Psoas muscle (tissue), 8 donors: Measurements from ENCODE around the gene ICAM3. TPM values are rescaled to one million over a fixed set of nuclear protein-coding genes. Genes with fewer than 3 reads are reported as not detected.
"Not testable (repeated sequence)": the region's sequence is repeated elsewhere in the genome, so short reads cannot be mapped to it uniquely, and the experiment has no call there.

ENCODE experiments used
- ATAC-seq, 4 donors: fragments of 200-7000 bp; cut with Tn5 transposase; one replicate each; pipeline ENCODE4 v1.9.1; 2020; ENCODE audit warnings: moderate library complexity in 3 of 4, mild to moderate bottlenecking in 2 of 4
- DNase-seq, 2 donors: peaks; one replicate each; pipeline ENCODE4 v3.0.0-alpha.2; 2020
- H3K27ac ChIP-seq: fragments of 200-600 bp; one replicate; pipeline ENCODE4 v1.8.0; 2022
- H3K27me3 ChIP-seq, 3 donors: fragments of 200-600 bp in 1 of 3; one replicate each; pipeline versions ENCODE4 v1.6.1 to v1.8.0; 2013 to 2022; ENCODE audit warnings: low read length in 2 of 3, mild to moderate bottlenecking in 2 of 3, moderate library complexity in 1 of 3; ENCODE audit not compliant: insufficient read depth in 3 of 3
- H3K36me3 ChIP-seq, 2 donors: fragments of 200-600 bp in 1 of 2; one replicate each; pipeline versions ENCODE4 v1.6.1 to v1.8.0; 2013 to 2022; ENCODE audit warnings: low read depth in 1 of 2, mild to moderate bottlenecking in 1 of 2, moderate library complexity in 1 of 2; ENCODE audit not compliant: insufficient read depth in 1 of 2
- H3K4me1 ChIP-seq: fragments of 200-600 bp; one replicate; pipeline ENCODE4 v1.8.0; 2022
- H3K4me3 ChIP-seq: fragments of 200-600 bp; one replicate; pipeline ENCODE4 v1.8.0; 2022; ENCODE audit warnings: mild to moderate bottlenecking
- H3K9me3 ChIP-seq: fragments of 200-600 bp; one replicate; pipeline ENCODE4 v1.8.0; 2022
- WGBS, 3 donors: extraction: QIAGEN DNeasy Blood & Tissue Kit; methylation state at CpG; one replicate each; pipeline versions ENCODE4 v1.1.6 to v1.1.7; 2013; 5-methylcytosine and 5-hydroxymethylcytosine counted together
- intact Hi-C, 2 donors: fragments of 100-400 bp; cut with DNase I; formaldehyde crosslinking; loops; one replicate each; pipeline versions ENCODE4 v1.11.0 to v1.14.2; 2022
- polyA plus RNA-seq, 3 donors: library from polyadenylated mRNA; stranded (reverse); fragments of 200-250 nt; gene quantifications; one replicate each; pipeline ENCODE4 v1.2.3, GENCODE V29; 2013
- total RNA-seq, 4 donors: library from RNA; stranded (reverse); fragmentation: NEBNext Ultra II Directional in 2 of 4; extraction: Animal tissue kit (Norgen Biotek cat#: 25700) in 2 of 4; gene quantifications; one replicate each; pipeline versions ENCODE4 v1.2.1 to v1.2.4, GENCODE V29; 2021 to 2023
- TF ChIP-seq, protein P1 (sequence below): fragments of 200-600 bp; IDR thresholded peaks from one replicate; pipeline ENCODE4 v1.8.0; 2022; ENCODE audit warnings: antibody characterized with exemption
- donor health status: healthy with polysubstance abuse.
- donor health status: DM: no; HTN: no; CAD: no; lungs with moderate emphysema.
- donor health status: Bipolar disorder and iron deficiency.
- donor health status: healthy.
- donor health status: DM: yes; HTN: yes; CAD: no.
- donor health status: DM: no; HTN: no; CAD: no.
- donor health status: DM: no; HTN: no; CAD: no.
- donor health status: DM: yes; HTN: yes; CAD: no.

ICAM3 gene
- total and polyA plus RNA-seq, 7 donors, result 6.4 to 10.1 (median 8.4) TPM

DNA sequence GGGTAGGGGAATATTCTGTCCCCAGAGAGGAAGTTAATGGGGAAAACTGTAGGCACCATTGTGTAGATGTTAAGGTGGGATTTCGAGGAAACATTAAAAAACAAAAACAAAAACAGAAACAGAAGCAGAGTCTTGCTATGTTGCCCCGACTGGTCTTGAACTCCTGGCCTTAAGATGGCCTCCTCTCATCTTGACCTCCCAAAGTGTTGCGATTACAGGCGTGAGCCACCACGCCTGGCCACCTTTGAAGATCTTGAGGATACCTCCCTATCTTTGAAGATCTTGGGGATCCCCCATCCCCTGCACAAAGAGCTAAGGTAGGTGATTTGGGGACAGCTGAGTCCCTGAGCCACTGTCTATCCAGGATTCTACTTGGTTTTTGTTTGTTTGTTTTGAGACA, 553 bp upstream of the ICAM3 start:
- Histone ChIP-seq H3K27me3 (no peaks in the 10 kb centered on the region), H3K36me3 (no peaks in the 10 kb centered on the region), H3K4me3 (no peak overlapping the region), H3K9me3 (no peaks in the 10 kb centered on the region), H3K27ac (no peak overlapping the region), H3K4me1 (no peaks in the 10 kb centered on the region)
- DNase-seq (no peak), ATAC-seq (no peak)
- TF ChIP-seq, protein P1, sequence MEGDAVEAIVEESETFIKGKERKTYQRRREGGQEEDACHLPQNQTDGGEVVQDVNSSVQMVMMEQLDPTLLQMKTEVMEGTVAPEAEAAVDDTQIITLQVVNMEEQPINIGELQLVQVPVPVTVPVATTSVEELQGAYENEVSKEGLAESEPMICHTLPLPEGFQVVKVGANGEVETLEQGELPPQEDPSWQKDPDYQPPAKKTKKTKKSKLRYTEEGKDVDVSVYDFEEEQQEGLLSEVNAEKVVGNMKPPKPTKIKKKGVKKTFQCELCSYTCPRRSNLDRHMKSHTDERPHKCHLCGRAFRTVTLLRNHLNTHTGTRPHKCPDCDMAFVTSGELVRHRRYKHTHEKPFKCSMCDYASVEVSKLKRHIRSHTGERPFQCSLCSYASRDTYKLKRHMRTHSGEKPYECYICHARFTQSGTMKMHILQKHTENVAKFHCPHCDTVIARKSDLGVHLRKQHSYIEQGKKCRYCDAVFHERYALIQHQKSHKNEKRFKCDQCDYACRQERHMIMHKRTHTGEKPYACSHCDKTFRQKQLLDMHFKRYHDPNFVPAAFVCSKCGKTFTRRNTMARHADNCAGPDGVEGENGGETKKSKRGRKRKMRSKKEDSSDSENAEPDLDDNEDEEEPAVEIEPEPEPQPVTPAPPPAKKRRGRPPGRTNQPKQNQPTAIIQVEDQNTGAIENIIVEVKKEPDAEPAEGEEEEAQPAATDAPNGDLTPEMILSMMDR, result no peak
- intact Hi-C loops, result loop anchor here in 1 of 2 donors (10.0 kb wide), 1 partner anchor 505 kb away; the partner anchor contains the start of gene PIN1
- 87 to 92% (median 88%) methylated on average over 5 of the region's 5 CpGs for WGBS, 3 donors

DNA sequence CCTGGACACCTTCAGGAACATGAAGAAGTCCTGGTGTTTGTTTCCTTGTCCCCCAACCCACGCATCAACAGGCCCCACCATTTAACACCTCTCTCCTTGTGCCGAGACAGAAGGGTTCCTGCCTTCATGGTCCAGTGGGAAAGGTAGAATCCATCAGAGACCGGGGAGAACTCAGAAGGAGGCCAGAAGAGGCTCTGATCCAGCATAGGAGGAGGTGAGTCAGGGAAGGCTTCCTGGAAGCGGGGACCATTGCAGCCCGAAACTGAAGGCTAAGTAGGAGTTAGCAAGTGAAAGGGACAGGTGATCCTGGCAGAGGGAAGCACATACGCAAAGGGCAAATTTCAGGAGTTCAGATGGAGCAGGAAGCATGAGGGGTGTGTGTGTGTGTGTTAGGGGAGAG, 484 bp downstream of the ICAM3 start:
- intact Hi-C loops, result loop anchor here in 1 of 2 donors (10.0 kb wide), 1 partner anchor 504 kb away; the partner anchor contains the start of gene PIN1
- H3K27ac ChIP-seq, result no peak overlapping the region

DNA sequence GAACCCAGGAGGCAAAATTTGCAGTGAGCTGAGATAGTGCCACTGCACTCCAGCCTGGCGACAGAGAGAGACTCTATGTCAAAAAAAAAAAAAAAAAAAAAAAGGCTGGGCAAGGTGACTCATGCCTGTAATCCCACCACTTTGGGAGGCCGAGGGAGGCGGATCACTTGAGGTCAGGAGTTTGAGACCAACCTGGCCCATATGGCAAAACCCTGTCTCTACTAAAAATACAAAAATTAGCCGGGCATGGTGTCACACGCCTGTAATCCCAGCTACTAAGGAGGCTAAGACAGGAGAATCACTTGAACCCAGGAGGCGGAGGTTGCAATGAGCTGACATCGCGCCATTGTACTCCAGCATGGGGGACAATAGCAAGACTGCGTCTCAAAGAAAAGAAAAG, 2.7 kb downstream of the ICAM3 start:
- not testable (repeated sequence) for H3K27ac ChIP-seq, H3K9me3 ChIP-seq, H3K4me3 ChIP-seq, H3K27me3 ChIP-seq, DNase-seq, H3K36me3 ChIP-seq, H3K4me1 ChIP-seq, ATAC-seq
- intact Hi-C loops, result loop anchor here in 1 of 2 donors (10.0 kb wide), 1 partner anchor 502 kb away; the partner anchor contains the start of gene PIN1
- WGBS, 3 donors, result 90 to 95% (median 92%) methylated on average over 9 of the region's 9 CpGs

More for the DNA sequence above, 484 bp downstream of the ICAM3 start:
- no peak for DNase-seq
- H3K27me3 ChIP-seq, result no peaks in the 10 kb centered on the region
- H3K4me3 ChIP-seq, result no peak overlapping the region
- H3K36me3 ChIP-seq, result no peaks in the 10 kb centered on the region
- no peaks in the 10 kb centered on the region for H3K9me3 ChIP-seq
- ATAC-seq, result no peak
- TF ChIP-seq, protein P1, result no peak
- 76 to 82% (median 77%) methylated on average over 6 of the region's 6 CpGs for WGBS, 3 donors
- H3K4me1 ChIP-seq, result no peaks in the 10 kb centered on the region

DNA sequence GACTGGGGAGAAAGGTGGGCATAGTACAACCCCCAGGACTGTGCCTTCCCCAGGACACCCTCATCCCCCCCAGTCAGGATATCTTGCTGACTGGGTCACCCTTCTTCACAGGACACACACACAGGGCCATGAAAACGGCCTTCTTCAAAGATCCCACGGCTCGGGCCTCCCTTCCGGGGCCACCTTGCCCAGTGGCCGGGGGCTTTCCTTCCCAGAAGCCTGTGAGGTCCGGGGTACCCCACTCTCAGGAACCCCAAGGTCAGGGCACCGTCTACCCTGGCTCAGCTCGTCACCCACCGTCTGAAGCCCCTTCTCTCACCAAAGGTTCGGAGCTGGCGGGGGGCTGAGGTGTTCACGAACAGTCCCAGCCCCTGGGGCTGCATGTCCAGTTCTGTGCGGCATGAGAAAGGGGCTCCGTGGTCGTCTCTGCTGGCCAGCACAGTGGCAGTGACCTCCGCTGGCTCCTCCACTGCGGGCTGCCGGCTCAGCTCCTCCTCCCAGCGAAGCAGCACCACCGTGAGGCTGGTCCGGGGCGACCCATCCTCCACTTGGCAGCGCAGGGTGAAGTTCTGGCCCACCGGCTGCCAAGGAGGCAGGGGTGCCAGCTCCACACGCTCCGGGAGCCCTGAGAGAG, 4.0 kb downstream of the ICAM3 start:
- Histone ChIP-seq H3K27me3 (no peaks in the 10 kb centered on the region), H3K4me3 (peak overlapping the region; percentile 69), H3K4me1 (peaks cover 12% of the 10 kb centered on the region), H3K36me3 (peaks cover 0 to 4% of the 10 kb centered on the region in 2 donors), H3K27ac (no peak overlapping the region), H3K9me3 (no peaks in the 10 kb centered on the region)
- WGBS, 3 donors, result 35 to 50% (median 43%) methylated on average over 26 of the region's 26 CpGs
- TF ChIP-seq, protein P1, result no peak
- DNase-seq (no peak), ATAC-seq (no peak)
- intact Hi-C loops, result loop anchor here in 1 of 2 donors (10.0 kb wide), 1 partner anchor 501 kb away; the partner anchor contains the start of gene PIN1

DNA sequence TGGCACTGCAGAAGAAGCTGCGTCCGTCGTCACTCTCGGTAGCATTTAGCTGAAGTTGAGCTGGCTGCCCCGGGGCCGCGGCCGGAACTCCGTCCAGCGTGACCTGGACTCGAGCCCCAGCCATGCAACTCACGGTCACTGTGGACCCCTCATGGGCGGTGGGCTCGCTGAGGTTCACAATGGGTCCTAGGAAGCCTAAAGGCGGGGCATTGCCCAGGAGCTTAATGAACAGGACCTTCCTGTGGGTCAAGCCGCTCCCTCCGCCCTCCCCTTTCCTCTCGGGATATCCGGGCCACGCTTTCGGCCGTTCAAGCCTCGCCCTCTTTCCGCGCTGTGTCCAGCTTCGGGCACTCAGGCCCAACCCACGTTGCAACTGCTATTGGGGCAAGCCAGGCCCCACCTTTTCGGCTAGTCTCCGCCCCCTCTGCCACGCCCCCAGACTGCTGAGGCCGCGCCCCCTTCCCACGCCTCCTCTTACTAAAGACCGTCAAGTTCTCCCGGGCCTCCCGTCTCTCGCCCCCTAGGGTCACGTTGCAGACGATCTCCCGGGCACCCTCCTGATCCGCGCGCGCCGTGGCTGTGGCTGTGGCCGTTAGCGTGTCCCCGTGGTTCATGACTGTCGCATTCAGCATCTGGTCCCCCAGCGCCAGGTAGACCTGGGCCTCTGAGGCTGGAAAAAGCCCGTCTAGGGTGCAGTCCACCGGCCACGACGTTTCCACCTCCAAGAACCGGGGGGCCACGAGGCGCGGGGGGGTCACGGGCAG, 4.7 kb downstream of the ICAM3 start:
- peak overlapping the region; percentile 84 for H3K27ac ChIP-seq
- H3K9me3 ChIP-seq, result no peaks in the 10 kb centered on the region
- DNase-seq (peak; percentile 95 to 98), ATAC-seq (peak; percentile 82 to 85 (median 84))
- peak overlapping the region; percentile 69 for H3K4me3 ChIP-seq
- intact Hi-C loops, result loop anchor here in 1 of 2 donors (5.0 to 10.0 kb wide), 3 partner anchors 48 to 500 kb away; partner anchors contain the start of genes ICAM1, PIN1 and TYK2
- H3K27me3 ChIP-seq, result no peaks in the 10 kb centered on the region
- peaks cover 12% of the 10 kb centered on the region for H3K4me1 ChIP-seq
- peaks cover 0 to 11% of the 10 kb centered on the region in 2 donors for H3K36me3 ChIP-seq
- TF ChIP-seq, protein P1, result no peak
- 5 to 8% (median 7%) methylated on average over 46 to 59 of the region's 59 CpGs for WGBS, 3 donors
